ENCODE data around the gene ATP2C2. TPM values are rescaled to one million over a fixed set of nuclear protein-coding genes. Genes with fewer than 3 reads are reported as not detected.

Gene ATP2C2
- polyA plus RNA-seq, 1 donor (not counting 4 experiments of a cell fraction or from before 2014, with no cell fraction given) = 0.96 TPM

- H3K27me3 ChIP-seq (ENCODE audit: control insufficient read depth, extremely low read depth, insufficient read depth, low read length) = peaks cover 4% of the 10 kb centered on the region
- H3K4me3 ChIP-seq (ENCODE audit: control insufficient read depth in 2 of 3, extremely low read depth in 1 of 3, insufficient read depth in 2 of 3, low read depth in 1 of 3, low read length in 3 of 3) = no peak overlapping the region
- FAIRE-seq (no peak), DNase-seq (ENCODE audit: low read depth, low spot score) (no peak)
- H3K36me3 ChIP-seq (ENCODE audit: control insufficient read depth in 2 of 2, extremely low read depth in 1 of 2, insufficient read depth in 2 of 2, low read length in 2 of 2) = no peaks in the 10 kb centered on the region
- peaks cover 8% of the 10 kb centered on the region for H3K4me1 ChIP-seq (ENCODE audit: control insufficient read depth, extremely low read depth, insufficient read depth, low read length)
- TF ChIP-seq CTCF (optimal IDR thresholded peaks at IDR 0.05 in 1 of 3, IDR thresholded peaks at IDR 0.05 in 1 of 3, conservative IDR thresholded peaks at IDR 0.05 in 1 of 3; ENCODE audit: extremely low read depth in 1 of 3, insufficient read depth in 2 of 3, low read length in 3 of 3) = no peak
- TF ChIP-seq EZH2 (IDR thresholded peaks at IDR 0.05; ENCODE audit: low read length) = no peak
- no peaks in the 10 kb centered on the region for H3K79me2 ChIP-seq (ENCODE audit: control insufficient read depth, insufficient read depth, low read length)
- no peaks in the 10 kb centered on the region for H3K9me3 ChIP-seq (ENCODE audit: control insufficient read depth, low read depth, low read length)
- H2AFZ ChIP-seq (ENCODE audit: control insufficient read depth, low read length) = no peak overlapping the region
- dilution Hi-C loops (cut with MboI; ENCODE audit: extremely low pct_ligation_motif_present, low sequenced_read_pairs) = no loop called here
- no peak overlapping the region for H3K27ac ChIP-seq (ENCODE audit: control insufficient read depth, insufficient read depth, low read length)
- no peaks in the 10 kb centered on the region for H3K9me1 ChIP-seq (ENCODE audit: control insufficient read depth, extremely low read depth, insufficient read depth, low read length)
- no peak overlapping the region for H3K9ac ChIP-seq (ENCODE audit: control insufficient read depth, extremely low read depth, insufficient read depth, low read length)
- no peaks in the 10 kb centered on the region for H4K20me1 ChIP-seq (ENCODE audit: control insufficient read depth, extremely low read depth, insufficient read depth, low read length)
- H3K4me2 ChIP-seq (ENCODE audit: control insufficient read depth, extremely low read depth, insufficient read depth, low read depth, low read length) = no peak overlapping the region
Measured at GRCh38 chr16:84327926-84328505, 40.3 kb upstream of the ATP2C2 start.

- Histone ChIP-seq H4K20me1 (ENCODE audit: control insufficient read depth, extremely low read depth, insufficient read depth, low read length) (no peaks in the 10 kb centered on the region), H3K79me2 (ENCODE audit: control insufficient read depth, insufficient read depth, low read length) (no peaks in the 10 kb centered on the region), H3K4me1 (ENCODE audit: control insufficient read depth, extremely low read depth, insufficient read depth, low read length) (peaks cover 8% of the 10 kb centered on the region), H3K36me3 (ENCODE audit: control insufficient read depth in 2 of 2, extremely low read depth in 1 of 2, insufficient read depth in 2 of 2, low read length in 2 of 2) (no peaks in the 10 kb centered on the region), H3K4me2 (ENCODE audit: control insufficient read depth, extremely low read depth, insufficient read depth, low read depth, low read length) (no peak overlapping the region), H3K9me1 (ENCODE audit: control insufficient read depth, extremely low read depth, insufficient read depth, low read length) (no peaks in the 10 kb centered on the region), H3K27me3 (ENCODE audit: control insufficient read depth, extremely low read depth, insufficient read depth, low read length) (peaks cover 4% of the 10 kb centered on the region), H3K9ac (ENCODE audit: control insufficient read depth, extremely low read depth, insufficient read depth, low read length) (no peak overlapping the region), H3K27ac (ENCODE audit: control insufficient read depth, insufficient read depth, low read length) (no peak overlapping the region), H3K4me3 (ENCODE audit: control insufficient read depth in 2 of 3, extremely low read depth in 1 of 3, insufficient read depth in 2 of 3, low read depth in 1 of 3, low read length in 3 of 3) (no peak overlapping the region), H2AFZ (ENCODE audit: control insufficient read depth, low read length) (no peak overlapping the region), H3K9me3 (ENCODE audit: control insufficient read depth, low read depth, low read length) (no peaks in the 10 kb centered on the region)
- TF ChIP-seq EZH2 (IDR thresholded peaks at IDR 0.05; ENCODE audit: low read length) = no peak
- TF ChIP-seq CTCF (optimal IDR thresholded peaks at IDR 0.05 in 1 of 3, IDR thresholded peaks at IDR 0.05 in 1 of 3, conservative IDR thresholded peaks at IDR 0.05 in 1 of 3; ENCODE audit: extremely low read depth in 1 of 3, insufficient read depth in 2 of 3, low read length in 3 of 3) = no peak
- dilution Hi-C loops (cut with MboI; ENCODE audit: extremely low pct_ligation_motif_present, low sequenced_read_pairs) = no loop called here
- DNase-seq (ENCODE audit: low read depth, low spot score) = no peak
- FAIRE-seq = no peak
Measured at GRCh38 chr16:84329016-84329415, 39.3 kb upstream of the ATP2C2 start.
